Epithelial cell of prostate (primary cell): ENCODE measurements around the gene SLC2A11.
"Not testable (repeated sequence)": the region's sequence is repeated elsewhere in the genome, so short reads cannot be mapped to it uniquely, and the experiment has no call there.

Experiments
- DNase-seq: peaks from one replicate; pipeline ENCODE4 v3.0.0-alpha.2; 2011; ENCODE audit warnings: low read depth, low spot score
- H3K27ac ChIP-seq: fragments of 450-650 bp; 2 replicates; pipeline ENCODE4 v1.5.1; 2017; ENCODE audit warnings: mild to moderate bottlenecking

Gene SLC2A11

DNA sequence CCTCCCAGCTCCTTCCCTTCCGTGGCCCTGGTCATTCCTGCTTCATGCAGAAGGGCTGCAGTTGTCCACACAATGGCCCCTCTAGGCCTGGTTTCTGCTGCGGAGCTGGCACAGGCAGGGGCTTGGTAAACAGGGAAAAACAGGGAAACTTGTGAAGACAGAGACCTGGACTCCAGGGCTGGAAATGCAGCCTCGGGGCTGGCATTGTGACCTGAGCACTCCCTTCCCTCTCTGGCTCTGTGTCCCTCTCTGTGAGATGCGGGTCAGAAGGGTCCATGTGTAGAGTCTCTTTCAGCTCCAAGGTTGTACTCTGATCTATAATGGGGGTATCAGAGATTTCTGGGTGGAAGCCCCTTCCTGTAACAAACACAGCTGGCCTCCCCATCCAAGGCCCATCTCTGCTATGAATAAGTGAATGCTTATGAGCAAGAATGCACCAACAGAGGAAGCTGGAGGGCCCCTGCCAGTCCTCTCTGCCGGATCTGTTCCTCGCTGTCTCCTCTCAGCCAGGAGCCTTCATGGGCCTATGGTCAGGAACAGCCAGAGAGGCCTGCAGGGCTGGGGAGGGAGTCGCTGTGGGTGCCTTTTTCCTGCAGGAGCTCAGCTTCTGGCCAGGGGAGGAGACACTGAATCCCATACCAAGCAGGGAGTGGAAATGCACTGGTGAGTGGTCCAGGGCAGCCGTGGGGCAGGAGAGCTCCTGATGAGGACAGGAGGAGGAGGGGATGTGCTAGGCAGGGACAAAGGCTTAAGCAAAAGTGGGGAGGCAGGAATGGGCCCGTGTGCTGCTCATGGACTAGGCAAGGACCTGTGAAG lies 12.2 kb upstream of the SLC2A11 start:
- H3K27ac ChIP-seq = peak overlapping the region; percentile 74
- no peak for DNase-seq

DNA sequence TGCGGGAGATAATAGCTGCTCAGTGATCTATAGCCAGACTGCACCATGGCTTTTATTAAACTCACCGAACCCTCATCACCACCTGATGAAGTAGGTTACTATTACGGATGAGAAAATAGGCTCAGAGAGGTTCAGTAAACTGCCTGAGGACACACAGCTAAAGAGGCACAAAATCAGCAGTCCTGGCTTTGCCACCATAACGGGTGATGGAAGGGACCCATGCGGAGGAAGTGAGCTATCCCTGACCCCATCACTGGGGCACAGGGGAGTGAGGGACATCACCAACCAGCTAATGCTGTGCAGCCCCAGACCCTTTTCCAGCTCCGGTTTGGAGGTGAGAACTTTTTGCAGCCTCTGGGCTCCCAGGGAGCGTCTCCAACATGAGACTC lies 11.6 kb upstream of the SLC2A11 start:
- no peak for DNase-seq
- H3K27ac ChIP-seq = peak overlapping the region; percentile 74

DNA sequence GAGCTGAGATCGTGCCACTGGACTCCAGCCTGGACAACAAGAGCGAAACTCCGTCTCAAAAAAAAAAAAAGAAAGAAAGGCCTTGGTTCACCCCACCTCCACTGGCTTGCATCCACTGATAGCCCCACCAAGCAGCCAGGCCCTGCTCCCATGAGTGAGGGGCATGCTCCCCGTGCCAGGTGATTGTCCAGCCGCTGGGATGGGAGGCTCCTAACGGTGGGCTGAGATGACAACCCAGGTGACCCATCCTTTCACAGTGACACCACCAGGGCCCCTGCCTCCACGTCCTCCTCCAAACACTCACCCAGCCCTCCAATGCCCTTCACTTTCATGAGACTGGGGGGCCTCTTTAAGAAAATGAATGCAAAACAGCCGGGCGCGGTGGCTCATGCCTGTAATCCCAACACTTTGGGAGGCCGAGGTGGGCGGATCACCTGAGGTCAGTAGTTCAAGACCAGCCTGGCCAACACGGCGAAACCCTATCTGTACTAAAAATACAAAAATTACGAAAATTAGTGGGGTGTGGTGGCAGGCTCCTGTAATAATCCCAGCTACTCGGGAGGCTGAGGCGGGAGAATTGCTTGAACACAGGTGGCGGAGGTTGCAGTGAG lies 10.3 kb upstream of the SLC2A11 start:
- DNase-seq = no peak
- peak overlapping the region; percentile 74 for H3K27ac ChIP-seq

DNA sequence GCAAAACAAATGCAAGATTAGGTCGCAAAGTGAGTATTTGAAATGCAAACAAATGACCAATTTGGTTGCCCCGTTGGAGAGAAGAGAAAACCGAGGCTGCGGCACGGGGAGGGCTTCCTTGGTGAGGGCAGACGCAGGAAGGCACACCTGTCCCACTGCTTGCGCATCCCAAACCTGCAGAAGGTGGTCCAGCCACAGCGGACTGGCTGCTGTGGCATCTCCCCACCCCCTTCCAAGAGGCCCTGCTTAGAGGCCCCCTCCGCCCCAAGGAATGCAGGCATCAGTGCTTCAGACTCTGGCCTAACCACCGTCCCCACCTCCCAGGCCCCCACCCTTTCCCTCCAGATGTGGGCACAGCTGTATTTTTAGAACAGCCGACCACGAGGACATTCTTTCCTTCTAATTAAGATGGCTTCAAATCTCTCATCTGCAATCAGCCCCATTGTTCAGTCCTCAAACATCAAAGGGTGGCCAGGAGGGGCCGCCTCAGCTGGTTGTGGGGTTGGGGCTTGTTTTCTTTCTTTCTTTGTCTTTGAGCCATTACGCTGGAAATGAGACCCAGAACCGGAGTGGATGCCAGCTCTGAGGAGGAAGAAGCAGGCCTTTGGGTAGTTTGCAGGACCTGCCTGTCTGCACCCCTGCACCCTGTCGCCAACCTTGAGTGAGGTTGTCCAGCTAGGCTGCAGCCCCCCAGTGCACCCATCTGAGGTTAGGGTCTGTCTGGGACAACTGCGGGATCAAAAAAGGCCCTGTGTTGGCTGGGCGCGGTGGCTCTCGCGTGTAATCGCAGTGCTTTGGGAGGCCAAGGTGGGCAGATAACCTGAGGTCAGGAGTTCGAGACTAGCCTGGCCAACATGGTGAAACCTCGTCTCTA lies 9.4 kb upstream of the SLC2A11 start:
- H3K27ac ChIP-seq = no peak overlapping the region
- no peak for DNase-seq

DNA sequence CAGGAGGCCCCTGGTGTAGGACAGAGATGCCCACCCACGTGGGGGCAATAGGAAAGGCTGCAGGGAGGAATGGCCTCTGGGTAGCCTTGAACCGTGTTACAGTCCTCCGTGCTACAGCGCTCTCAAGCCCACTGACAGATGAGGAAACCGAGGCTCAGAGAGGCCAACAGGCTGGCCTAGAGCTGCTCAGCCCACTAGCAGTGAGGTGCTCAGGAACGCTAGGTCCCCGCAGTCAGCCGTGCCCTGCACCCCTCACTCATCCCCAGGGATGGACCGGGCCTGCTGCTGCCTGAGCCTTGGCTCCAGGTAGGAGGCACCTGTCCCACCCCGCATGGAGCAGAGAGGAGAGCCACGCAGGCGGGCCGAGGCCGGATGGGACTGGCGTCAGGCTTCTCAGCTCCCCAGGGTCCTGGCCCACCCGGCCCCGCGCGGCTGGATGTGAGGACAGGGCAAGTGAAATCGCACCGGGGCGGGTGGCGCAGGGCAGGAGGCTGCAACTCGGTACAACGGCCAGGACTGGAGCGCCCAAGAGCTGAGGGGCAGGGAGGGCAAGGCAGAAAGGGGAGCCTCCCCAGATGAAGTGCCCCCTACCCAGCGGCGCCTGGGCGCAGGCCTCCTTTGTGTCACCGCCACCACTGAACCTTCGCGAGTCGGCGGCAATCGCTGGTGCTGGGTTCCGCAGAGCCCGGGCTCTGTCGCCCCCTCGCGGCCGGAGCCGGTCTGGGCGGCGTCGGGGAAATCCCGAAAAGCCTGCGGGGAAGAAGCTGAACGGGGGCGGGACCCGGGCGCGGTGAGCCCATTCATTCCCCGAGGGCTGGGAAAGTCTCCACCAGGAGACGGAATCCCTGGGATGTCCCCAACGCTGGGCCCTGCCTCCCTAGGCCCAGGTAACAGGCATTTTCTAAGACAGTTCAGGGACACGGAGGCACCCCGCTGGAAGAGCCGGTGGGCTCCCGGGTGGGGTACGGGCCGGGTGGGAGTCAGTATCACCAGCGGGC lies 8.4 kb upstream of the SLC2A11 start:
- no peak for DNase-seq
- no peak overlapping the region for H3K27ac ChIP-seq

DNA sequence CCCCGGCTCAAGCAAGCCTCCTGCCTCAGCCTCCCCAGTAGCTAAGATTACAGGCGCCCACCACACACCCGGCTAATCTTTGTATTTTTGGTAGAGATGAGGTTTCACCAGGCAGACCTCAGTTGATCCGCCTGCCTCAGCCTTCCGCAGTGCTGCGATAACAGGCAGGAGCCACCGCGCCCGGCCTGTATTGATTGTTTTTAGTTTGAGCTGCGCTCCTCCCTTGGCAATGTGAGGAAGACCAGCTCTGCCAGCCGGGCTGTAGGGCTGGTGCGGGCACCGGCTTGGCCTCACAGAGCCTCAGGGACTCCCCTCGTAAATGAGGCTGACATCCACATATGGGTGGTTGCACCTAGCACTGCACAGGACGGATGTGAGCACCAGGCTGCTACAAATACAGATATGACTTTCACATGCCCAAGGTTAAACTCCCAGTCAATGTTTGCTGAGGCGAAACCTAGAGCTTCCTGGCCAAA lies 7.5 kb upstream of the SLC2A11 start:
- H3K27ac ChIP-seq = no peak overlapping the region
- no peak for DNase-seq

DNA sequence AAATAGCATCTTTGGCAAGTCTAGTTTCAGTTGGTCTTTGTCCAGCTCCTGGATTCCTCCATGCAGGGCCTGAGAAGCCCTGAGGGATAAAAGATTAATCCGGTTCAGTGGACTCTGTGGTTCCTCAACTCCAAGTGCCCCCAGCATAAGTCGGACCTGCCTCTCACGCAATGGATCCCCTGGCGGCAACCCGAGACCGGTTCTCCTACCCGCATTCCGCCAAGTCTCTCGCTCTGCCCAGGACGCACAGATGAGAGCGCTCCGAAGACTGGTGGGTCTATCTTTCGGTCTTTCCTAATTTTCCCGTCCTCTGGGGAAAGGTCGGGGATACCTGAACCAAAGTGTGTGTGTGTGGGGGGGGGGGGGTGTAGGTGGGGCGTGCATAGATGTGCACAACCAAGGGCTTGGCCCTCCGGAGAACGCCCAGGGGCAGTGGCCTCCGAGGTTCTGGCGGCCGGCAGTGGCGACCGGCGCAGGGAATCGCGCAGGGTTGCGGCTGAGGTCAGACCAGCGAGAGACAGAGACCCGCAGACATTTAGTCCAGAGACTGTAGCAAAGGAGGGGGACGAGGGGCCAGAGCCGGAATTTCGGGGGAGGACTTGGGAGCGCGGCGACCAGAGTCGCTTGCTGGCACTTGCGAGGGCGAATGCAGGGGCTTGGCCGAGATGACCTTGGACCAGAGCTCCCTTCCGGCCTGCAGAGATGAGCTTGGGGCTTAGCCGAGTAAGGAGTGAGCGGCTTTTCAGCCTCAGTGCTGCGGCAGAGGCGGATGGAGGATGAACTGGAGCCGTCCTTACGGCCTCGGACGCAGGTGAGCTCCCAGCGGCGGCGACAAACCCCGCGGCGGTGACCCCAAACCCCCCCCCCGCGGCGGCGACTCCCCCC lies 712 bp upstream of the SLC2A11 start:
- DNase-seq = no peak
- H3K27ac ChIP-seq = peak overlapping the region; percentile 59

DNA sequence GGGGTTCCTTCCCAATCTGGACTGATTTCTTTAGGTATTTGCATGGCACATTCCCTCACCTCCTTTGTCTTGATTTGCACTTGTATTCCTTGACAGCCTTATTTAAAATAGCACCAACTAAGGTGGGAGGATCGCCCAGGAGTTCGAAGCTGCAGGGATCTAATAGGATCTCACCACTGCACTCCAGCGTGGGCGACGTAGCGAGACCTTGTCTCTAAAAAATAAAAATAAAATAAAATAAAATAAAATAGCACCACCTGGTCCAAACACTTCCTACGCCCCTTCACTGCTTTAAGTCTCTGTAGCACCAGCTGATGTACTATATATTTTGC lies 775 bp downstream of the SLC2A11 start:
- H3K27ac ChIP-seq = no peak overlapping the region
- no peak for DNase-seq

DNA sequence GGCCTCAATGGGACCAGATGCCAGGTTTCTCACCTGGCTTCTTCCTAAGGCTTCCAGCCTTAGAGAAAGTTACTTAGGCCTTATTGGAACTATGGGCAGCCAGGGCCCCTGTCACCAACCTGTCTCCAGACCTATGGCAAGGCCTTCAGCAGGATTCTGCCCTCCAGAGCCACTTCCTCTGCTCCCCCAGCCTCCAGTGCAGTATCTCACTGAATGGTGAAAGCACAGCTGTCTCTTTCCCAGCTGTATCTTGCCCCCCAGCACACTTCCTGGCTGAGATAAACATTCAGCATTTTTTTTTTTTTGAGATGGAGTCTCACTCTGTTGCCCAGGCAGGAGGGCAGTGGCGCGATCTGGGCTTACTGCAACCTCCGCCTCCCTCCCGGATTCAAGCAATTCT lies 1.5 kb downstream of the SLC2A11 start:
- DNase-seq = no peak
- H3K27ac ChIP-seq = no peak overlapping the region

DNA sequence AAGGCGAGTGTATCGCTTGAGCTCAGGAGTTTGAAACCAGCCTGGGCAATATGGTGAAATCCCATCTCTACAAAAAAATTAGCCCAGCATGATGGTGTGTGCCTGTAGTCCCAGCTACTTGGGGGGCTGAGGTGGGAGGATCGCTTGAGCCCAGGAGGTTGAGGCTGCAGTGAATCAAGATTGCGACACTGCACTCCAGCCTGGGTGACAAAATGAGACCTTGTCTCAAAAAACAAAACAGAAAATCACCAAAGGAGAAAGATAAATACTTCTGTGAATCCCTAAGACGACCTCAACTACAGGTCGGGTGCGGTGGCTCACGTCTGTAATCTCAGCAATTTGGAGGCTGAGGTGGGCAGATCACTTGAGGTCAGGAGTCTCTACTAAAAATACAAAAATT lies 2.5 kb downstream of the SLC2A11 start:
- not testable (repeated sequence) for DNase-seq

DNA sequence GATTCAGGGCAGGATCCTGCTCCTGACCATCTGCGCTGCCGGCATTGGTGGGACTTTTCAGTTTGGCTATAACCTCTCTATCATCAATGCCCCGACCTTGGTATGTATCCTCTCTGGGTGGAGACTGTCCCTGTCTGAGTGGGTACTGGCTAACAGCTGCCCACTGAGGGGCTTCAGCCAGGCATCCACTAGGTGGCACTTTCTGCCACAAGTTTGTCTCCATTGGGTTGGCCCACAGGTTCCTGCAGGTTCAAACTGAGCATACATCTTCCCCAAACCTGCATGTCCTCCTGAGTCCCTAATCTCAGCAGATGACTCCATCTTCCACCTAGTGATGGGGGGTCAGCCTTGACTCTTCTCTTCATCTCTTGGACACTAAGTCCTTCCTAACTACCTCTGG lies 4.4 kb downstream of the SLC2A11 start:
- no peak for DNase-seq
- no peak overlapping the region for H3K27ac ChIP-seq

More for the DNA sequence above, 2.5 kb downstream of the SLC2A11 start:
- not testable (repeated sequence) for H3K27ac ChIP-seq

DNA sequence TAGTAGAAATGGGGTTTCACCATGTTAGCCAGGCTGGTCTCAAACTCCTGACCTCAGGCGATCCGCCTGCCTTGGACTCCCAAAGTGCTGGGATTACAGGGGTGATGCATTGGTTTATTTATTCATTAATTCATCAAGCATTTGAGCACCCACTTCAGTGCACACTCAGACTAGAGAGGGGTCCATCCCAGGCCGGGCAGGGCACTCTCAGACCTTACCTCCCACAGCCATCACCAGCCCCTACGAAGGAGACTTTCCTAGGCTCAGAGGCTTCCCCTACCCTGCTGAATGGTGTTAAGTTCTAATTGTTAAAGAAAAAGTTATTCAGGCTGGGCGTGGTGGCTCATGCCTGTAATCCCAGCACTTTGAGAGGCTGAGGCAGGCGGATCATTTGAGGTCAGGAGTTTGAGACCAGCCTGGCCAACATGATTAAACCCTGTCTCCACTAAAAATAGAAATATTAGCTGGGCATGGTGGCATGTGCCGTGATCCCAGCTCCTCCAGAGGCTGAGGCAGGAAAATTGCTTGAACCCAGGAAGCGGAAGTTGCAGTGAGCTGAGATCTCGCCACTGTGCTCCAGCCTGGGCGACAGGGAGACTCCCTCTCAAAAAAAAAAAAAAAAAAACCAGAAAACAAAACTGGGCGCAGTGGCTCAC lies 7.0 kb downstream of the SLC2A11 start:
- not testable (repeated sequence) for DNase-seq, H3K27ac ChIP-seq

DNA sequence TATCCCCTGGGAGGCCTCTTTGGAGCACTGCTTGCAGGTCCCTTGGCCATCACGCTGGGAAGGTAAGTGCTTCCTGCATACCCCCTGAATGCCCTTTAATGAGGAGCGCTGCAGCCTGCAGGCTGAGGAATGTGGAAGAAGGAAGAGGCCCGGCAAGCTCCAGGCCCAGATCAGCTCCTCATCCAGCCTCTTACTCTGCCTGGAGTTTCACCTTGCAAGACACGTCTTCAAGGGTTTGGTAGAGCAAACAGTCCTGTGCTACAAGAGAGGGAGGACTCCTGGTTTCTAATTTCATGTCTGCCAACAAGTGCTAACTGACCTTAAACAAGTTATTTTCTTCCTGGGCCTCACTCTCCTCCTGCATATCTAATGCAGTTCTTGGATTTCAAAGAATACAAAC lies 10.9 kb downstream of the SLC2A11 start:
- no peak overlapping the region for H3K27ac ChIP-seq
- no peak for DNase-seq

DNA sequence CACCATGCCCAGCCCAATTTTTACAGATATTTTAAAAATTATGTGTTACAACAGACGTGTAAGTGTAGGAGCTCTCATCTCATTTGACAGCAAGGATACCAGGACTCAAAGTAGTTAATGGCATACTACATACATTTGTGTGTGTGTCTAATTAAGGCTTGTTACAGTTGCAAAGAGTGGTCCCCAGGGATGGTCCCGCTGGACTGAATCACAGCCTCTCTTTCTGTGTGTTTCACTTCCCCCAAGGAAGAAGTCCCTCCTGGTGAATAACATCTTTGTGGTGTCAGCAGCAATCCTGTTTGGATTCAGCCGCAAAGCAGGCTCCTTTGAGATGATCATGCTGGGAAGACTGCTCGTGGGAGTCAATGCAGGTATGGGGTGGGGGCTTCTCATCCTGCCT lies 17.2 kb downstream of the SLC2A11 start:
- no peak overlapping the region for H3K27ac ChIP-seq
- no peak for DNase-seq

DNA sequence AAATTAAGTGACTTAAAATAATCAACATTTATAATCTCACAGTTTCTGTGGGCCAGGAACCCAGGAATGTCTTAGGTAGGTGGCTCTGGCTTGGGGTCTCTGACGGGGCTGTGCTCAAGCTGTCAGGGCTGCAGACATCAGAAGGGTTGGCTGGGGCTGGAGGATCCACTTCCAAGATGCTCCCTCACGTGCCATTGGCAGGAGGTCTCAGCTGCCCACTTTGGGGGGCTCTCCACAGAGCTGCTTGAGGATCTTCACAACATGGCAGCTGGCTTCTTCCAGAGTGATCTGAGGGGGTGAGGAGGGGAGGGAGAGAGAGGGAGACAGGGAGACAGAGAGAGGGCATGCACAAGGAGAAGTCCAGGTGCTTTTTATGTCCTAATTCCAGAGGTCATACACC lies 18.1 kb downstream of the SLC2A11 start:
- H3K27ac ChIP-seq = no peak overlapping the region
- no peak for DNase-seq

DNA sequence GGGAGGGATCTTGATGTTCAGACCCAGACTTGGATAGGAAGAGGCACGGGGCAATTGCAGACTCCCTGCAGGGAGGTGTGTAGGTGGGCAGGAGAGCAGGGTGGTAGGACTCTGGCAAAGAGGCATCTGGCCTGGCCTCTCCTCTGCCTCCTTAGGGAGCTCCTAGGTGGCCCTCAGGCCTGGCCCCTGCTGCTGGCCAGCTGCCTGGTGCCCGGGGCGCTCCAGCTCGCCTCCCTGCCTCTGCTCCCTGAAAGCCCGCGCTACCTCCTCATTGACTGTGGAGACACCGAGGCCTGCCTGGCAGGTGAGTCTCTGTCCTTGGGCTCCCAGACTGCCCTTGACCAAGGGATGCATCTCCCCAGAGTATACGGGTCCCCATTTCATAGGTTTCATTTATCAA lies 19.9 kb downstream of the SLC2A11 start:
- DNase-seq = no peak
- no peak overlapping the region for H3K27ac ChIP-seq

DNA sequence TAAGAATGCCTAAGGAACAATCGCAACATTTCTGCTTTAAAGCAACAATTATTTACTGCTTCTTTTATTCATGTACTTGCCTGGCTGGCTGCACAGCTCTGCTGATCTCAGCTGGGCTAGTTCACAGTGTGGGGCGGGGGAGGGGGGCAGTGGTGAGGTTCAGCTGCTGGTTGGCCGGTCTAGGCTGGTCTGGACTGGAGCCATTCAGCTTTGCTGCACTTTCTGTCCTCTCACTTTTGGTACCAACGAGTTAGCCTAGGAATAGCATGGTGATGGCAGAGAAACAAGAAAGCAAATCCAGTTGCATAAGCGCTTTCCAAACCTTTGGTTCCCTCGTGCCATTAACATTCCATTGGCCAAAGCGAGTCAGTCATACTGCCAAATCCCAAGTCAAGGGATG lies 20.5 kb downstream of the SLC2A11 start:
- no peak for DNase-seq
- no peak overlapping the region for H3K27ac ChIP-seq

DNA sequence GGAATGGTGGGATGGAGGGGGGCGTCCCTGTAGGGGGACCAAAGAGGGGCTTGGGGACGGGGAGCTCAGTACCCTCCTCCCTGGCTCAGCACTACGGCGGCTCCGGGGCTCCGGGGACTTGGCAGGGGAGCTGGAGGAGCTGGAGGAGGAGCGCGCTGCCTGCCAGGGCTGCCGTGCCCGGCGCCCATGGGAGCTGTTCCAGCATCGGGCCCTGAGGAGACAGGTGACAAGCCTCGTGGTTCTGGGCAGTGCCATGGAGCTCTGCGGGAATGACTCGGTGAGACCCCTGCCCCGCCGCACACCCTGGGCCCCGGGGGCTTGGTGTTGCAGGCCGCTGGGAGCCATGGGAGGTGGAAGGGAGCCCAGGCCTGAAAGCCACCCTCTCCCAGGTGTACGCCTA lies 24.7 kb downstream of the SLC2A11 start:
- H3K27ac ChIP-seq = no peak overlapping the region
- no peak for DNase-seq
